SH-SY5Y (cell line): ENCODE results near the gene STRN.

Experiments used
- GATA2 ChIP-seq: IDR thresholded peaks from 2 replicates; pipeline ENCODE4 v1.6.1; 2011; ENCODE audit warnings: mild to moderate bottlenecking, low read depth, low read length
- GATA3 ChIP-seq: IDR thresholded peaks from 2 replicates; pipeline ENCODE4 v1.6.1; 2011; ENCODE audit warnings: low read depth, mild to moderate bottlenecking, low read length, moderate library complexity

DNA sequence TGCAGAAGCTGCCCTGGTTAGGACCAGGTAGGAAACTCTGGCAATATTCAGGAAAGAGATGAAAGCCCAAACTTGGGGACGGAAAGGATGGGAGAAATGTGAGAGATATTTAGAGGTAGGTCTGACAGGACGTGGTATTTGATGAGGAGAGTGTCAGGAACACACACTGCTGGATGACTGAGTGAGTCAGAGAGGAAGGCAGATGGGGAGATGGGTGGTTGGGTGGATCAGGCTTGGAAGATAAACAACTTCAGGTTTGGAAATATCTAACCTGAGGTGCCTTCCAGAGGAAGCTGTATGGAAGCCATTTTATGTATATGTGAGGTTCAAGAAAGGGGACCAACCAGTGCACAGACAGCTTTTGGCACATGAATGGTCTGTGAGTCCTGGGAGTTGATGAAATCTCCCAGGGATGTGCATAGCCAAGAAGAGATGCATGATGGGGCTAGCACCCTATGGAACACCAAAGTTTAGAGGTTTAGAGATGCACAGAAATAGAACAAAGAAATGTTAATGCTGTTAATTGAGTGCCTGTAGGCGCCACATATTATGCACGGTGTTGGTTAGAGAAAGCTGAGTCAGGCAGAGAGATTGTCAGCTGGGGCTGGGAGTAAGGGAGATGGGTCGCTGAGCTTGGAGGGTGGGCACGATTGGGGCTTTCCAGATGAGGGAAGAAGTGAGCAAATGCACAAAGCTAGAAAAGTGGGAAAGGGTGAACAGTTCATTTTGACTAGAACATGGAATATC lies 168.8 kb downstream of the STRN start:
- TF ChIP-seq GATA2 = no peak
- no peak for TF ChIP-seq GATA3
